DOHH2 (cell line): Measurements from ENCODE around the gene TMEM132E.

Experiments
- EZH2phosphoT487 ChIP-seq: fragments of 200-600 bp; sonication (generic); IDR thresholded peaks from 2 replicates; pipeline ENCODE4 v1.6.1; 2017; ENCODE audit warnings: borderline replicate concordance, mild to moderate bottlenecking, antibody characterized with exemption, low read length, moderate library complexity, mixed read lengths
- TF ChIP-seq, protein P1 (sequence below): fragments of 200-600 bp; sonication (generic); IDR thresholded peaks from one replicate; pipeline ENCODE4 v1.5.1; 2014; ENCODE audit warnings: antibody characterized with exemption, mild to moderate bottlenecking, low read depth, low read length; ENCODE audit not compliant: poor library complexity, severe bottlenecking

DNA sequence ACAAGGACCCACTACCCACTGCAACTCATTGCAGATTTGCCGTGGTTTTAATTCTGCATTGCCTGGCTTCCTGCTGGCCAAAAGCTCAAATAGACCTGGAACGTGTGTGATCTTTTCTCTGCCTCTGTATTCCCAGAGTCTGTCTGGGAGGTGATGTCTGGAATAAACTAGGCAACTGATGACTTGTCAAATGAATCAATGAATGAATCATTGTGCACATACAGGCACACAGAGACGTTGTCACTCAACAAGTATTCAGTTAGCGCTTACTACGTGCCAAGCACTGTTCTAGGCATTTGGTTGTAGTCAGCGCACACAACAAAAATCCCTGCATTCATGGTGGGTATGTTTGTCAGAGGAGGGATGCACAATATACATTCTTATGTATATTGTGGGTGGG, 8.9 kb downstream of the TMEM132E start:
- TF ChIP-seq, protein P1, sequence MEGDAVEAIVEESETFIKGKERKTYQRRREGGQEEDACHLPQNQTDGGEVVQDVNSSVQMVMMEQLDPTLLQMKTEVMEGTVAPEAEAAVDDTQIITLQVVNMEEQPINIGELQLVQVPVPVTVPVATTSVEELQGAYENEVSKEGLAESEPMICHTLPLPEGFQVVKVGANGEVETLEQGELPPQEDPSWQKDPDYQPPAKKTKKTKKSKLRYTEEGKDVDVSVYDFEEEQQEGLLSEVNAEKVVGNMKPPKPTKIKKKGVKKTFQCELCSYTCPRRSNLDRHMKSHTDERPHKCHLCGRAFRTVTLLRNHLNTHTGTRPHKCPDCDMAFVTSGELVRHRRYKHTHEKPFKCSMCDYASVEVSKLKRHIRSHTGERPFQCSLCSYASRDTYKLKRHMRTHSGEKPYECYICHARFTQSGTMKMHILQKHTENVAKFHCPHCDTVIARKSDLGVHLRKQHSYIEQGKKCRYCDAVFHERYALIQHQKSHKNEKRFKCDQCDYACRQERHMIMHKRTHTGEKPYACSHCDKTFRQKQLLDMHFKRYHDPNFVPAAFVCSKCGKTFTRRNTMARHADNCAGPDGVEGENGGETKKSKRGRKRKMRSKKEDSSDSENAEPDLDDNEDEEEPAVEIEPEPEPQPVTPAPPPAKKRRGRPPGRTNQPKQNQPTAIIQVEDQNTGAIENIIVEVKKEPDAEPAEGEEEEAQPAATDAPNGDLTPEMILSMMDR = no peak
- no peak for TF ChIP-seq EZH2phosphoT487
